HEK293T (cell line): ENCODE results near the gene MYH3.

Experiments
- CTCF ChIA-PET: fragments of 350-600 bp; formaldehyde crosslinking; extraction: SDS; loops from one replicate; lab custom pipeline; 2021; ENCODE audit warnings: antibody characterized with exemption, inconsistent platforms; lab: Yijun Ruan, JAX
- POLR2A ChIA-PET: fragments of 350-600 bp; formaldehyde crosslinking; extraction: SDS; loops from one replicate; lab custom pipeline; 2020; ENCODE audit warnings: antibody characterized with exemption, inconsistent platforms; lab: Yijun Ruan, JAX
- DNase-seq: peaks from one replicate; pipeline ENCODE4 v3.0.0; 2012; ENCODE audit warnings: mixed read lengths; ENCODE audit errors: extremely low spot score
- ARNT ChIP-seq: fragments of 450-650 bp; IDR thresholded peaks from 2 replicates; pipeline ENCODE4 v1.6.1; 2017; ENCODE audit warnings: mild to moderate bottlenecking
- BHLHE40 ChIP-seq: fragments of 450-650 bp; IDR thresholded peaks from 2 replicates; pipeline ENCODE4 v1.6.1; 2016; ENCODE audit warnings: mild to moderate bottlenecking, moderate library complexity, borderline replicate concordance
- CTBP1 ChIP-seq: fragments of 450-650 bp; IDR thresholded peaks from 2 replicates; pipeline ENCODE4 v1.6.1; 2016; ENCODE audit warnings: borderline replicate concordance
- ELF4 ChIP-seq: fragments of 450-650 bp; IDR thresholded peaks from 2 replicates; pipeline ENCODE4 v1.6.1; 2017; ENCODE audit warnings: antibody characterized with exemption
- FOXA1 ChIP-seq: fragments of 450-650 bp; IDR thresholded peaks from 2 replicates; pipeline ENCODE4 v1.6.1; 2016; ENCODE audit warnings: mild to moderate bottlenecking
- FOXK2 ChIP-seq: fragments of 450-650 bp; IDR thresholded peaks from 2 replicates; pipeline ENCODE4 v1.6.1; 2016; ENCODE audit warnings: mild to moderate bottlenecking
- FOXM1 ChIP-seq: fragments of 450-650 bp; IDR thresholded peaks from 2 replicates; pipeline ENCODE4 v1.6.1; 2017; ENCODE audit warnings: mild to moderate bottlenecking, borderline replicate concordance
- HDGF ChIP-seq: fragments of 450-650 bp; IDR thresholded peaks from 2 replicates; pipeline ENCODE4 v1.6.1; 2017; ENCODE audit warnings: antibody characterized with exemption, borderline replicate concordance
- L3MBTL2 ChIP-seq: fragments of 450-650 bp; conservative IDR thresholded peaks from 2 replicates; pipeline ENCODE4 v1.6.1; 2016; ENCODE audit warnings: mild to moderate bottlenecking
- LEF1 ChIP-seq: fragments of 450-650 bp; IDR thresholded peaks from 2 replicates; pipeline ENCODE4 v1.6.1; 2017; ENCODE audit warnings: mild to moderate bottlenecking, borderline replicate concordance
- NFRKB ChIP-seq: fragments of 450-650 bp; IDR thresholded peaks from 2 replicates; pipeline ENCODE4 v1.6.1; 2016; ENCODE audit warnings: mild to moderate bottlenecking, moderate library complexity
- PKNOX1 ChIP-seq: fragments of 450-650 bp; IDR thresholded peaks from 2 replicates; pipeline ENCODE4 v1.6.1; 2016
- SP1 ChIP-seq: fragments of 450-650 bp; IDR thresholded peaks from 2 replicates; pipeline ENCODE4 v1.6.1; 2017
- SUZ12 ChIP-seq: fragments of 450-650 bp; IDR thresholded peaks from 2 replicates; pipeline ENCODE4 v1.6.1; 2016; ENCODE audit warnings: mild to moderate bottlenecking
- TARDBP ChIP-seq: fragments of 450-650 bp; IDR thresholded peaks from 2 replicates; pipeline ENCODE4 v1.6.1; 2016
- ZNF384 ChIP-seq: fragments of 450-650 bp; IDR thresholded peaks from 2 replicates; pipeline ENCODE4 v1.6.1; 2016

Gene MYH3

DNA sequence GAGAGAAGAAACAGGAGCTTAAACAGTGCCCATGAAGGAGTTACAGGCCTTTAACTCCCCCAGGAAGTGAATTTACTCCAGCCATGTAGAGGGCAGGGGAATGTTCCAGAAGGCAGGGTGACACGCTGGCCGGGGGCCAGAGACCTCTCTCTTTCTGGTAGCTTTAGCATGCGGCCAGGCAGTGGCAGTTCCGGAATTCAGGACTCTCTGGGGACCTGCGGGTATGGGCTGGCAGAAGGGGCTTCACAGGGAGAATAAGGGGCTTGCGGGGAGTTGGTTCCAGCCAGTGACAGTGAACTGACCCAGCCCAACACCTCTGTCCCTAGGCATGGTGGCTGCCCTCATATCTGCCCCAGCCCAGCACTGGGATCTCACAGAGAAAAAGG is 40.0 kb downstream of the MYH3 start:
- ChIA-PET POLR2A (no interaction called here), CTCF (interaction anchor here (0.6 to 2.5 kb wide), 12 partner anchors 9 to 1941 kb away, joined by 3 to 12 read pairs (median 4); no protein-coding TSS in a partner anchor)
- no peak for TF ChIP-seq FOXM1
- no peak for TF ChIP-seq PKNOX1
- no peak for DNase-seq

DNA sequence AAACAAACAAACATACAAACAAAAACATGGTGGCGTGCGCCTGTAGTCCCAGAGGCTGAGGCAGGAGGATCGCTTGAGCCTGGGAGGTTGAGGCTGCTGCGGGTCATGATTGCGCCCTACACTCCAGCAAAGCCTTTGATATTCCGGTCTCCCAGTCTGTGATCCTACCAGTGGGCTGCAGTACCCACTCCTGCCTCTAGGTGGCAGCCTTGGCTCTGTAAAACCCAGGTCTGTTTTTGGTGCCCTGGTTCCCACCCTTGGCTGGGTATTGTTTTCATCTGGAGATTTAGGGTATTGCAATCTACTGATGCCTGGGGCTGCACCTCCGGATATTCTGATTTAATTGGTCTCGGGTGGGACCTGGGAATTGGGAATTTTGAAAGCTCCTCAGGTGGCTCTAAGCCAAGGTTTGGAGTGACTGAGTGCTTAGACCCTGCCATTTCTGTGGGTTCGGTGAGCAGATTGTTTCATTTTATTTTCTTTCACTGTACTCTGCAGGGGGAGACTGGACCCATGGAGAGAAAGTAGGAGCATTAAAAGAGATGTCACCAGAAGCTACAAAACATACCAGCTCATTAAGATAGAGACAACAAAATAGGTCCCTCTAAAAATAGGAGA is 40.5 kb downstream of the MYH3 start:
- ChIA-PET CTCF (interaction anchor here (0.8 to 2.5 kb wide), 10 partner anchors 8 to 692 kb away, joined by 3 to 12 read pairs (median 4); no protein-coding TSS in a partner anchor), POLR2A (no interaction called here)
- peak; percentile 80 for DNase-seq
- TF ChIP-seq ARNT, result no peak
- TF ChIP-seq BHLHE40, result no peak
- no peak for TF ChIP-seq FOXM1
- no peak for TF ChIP-seq ELF4
- no peak for TF ChIP-seq SUZ12
- no peak for TF ChIP-seq ZNF384

GRCh38 chr17:10614536-10615155 is 42.5 kb downstream of the MYH3 start:
- TF ChIP-seq FOXM1 (no peak), FOXA1 (no peak), SP1 (no peak), ARNT (no peak)
- CTCF ChIA-PET, result interaction anchor here (0.6 to 2.3 kb wide), 13 partner anchors 19 to 690 kb away, joined by 3 to 9 read pairs (median 4); no protein-coding TSS in a partner anchor
- POLR2A ChIA-PET, result no interaction called here
- DNase-seq, result peak; percentile 63

GRCh38 chr17:10613775-10614513 is 43.2 kb downstream of the MYH3 start:
- TF ChIP-seq SP1 (no peak), FOXK2 (no peak), L3MBTL2 (no peak), BHLHE40 (no peak), HDGF (no peak), LEF1 (no peak), ARNT (no peak), PKNOX1 (no peak), ELF4 (no peak), FOXM1 (no peak), SUZ12 (no peak), ZNF384 (no peak)
- CTCF ChIA-PET, result interaction anchor here (0.8 to 2.3 kb wide), 8 partner anchors 19 to 689 kb away, joined by 3 to 9 read pairs (median 6); no protein-coding TSS in a partner anchor
- DNase-seq, result no peak
- POLR2A ChIA-PET, result no interaction called here

GRCh38 chr17:10612957-10613744 is 44.0 kb downstream of the MYH3 start:
- POLR2A ChIA-PET, result no interaction called here
- no peak for DNase-seq
- CTCF ChIA-PET, result interaction anchor here (1.9 kb wide), 1 partner anchor 319 kb away, joined by 5 read pairs; no protein-coding TSS in a partner anchor
- TF ChIP-seq PKNOX1 (no peak), HDGF (no peak), BHLHE40 (no peak)

- POLR2A ChIA-PET, result no interaction called here
- CTCF ChIA-PET, result no interaction called here
These were observed 46.2 kb downstream of the MYH3 start for GRCh38 chr17:10610884-10611283.

More at GRCh38 chr17:10610884-10611283, 46.2 kb downstream of the MYH3 start:
- no peak for DNase-seq
- TF ChIP-seq HDGF (no peak), FOXA1 (no peak), SP1 (no peak), BHLHE40 (no peak), PKNOX1 (no peak), CTBP1 (no peak), ZNF384 (no peak), NFRKB (no peak), SUZ12 (no peak), ARNT (no peak), ELF4 (no peak), L3MBTL2 (no peak), FOXM1 (no peak), TARDBP (no peak), LEF1 (no peak), FOXK2 (no peak)
